Body of pancreas (tissue), 4 donors: ENCODE measurements around the gene ATP11A.

Experiments
- POLR2A ChIP-seq, 3 donors: fragments of 450-650 bp; IDR thresholded peaks; one replicate each; pipeline ENCODE4 v1.6.1; 2016; ENCODE audit warnings: antibody characterized with exemption in 3 of 3, mild to moderate bottlenecking in 2 of 3
- TF ChIP-seq, protein P1 (sequence below), 7 experiments: fragments of 450-650 bp in 4 of 7; fragments of 200-600 bp in 3 of 7; sonication (generic) in 3 of 7; IDR thresholded peaks; one replicate each; pipeline ENCODE4 v1.5.1; 2016 to 2019; ENCODE audit warnings: antibody characterized with exemption in 7 of 7

- TF ChIP-seq POLR2A (IDR thresholded peaks at IDR 0.05), result no peak
- TF ChIP-seq, protein P1, sequence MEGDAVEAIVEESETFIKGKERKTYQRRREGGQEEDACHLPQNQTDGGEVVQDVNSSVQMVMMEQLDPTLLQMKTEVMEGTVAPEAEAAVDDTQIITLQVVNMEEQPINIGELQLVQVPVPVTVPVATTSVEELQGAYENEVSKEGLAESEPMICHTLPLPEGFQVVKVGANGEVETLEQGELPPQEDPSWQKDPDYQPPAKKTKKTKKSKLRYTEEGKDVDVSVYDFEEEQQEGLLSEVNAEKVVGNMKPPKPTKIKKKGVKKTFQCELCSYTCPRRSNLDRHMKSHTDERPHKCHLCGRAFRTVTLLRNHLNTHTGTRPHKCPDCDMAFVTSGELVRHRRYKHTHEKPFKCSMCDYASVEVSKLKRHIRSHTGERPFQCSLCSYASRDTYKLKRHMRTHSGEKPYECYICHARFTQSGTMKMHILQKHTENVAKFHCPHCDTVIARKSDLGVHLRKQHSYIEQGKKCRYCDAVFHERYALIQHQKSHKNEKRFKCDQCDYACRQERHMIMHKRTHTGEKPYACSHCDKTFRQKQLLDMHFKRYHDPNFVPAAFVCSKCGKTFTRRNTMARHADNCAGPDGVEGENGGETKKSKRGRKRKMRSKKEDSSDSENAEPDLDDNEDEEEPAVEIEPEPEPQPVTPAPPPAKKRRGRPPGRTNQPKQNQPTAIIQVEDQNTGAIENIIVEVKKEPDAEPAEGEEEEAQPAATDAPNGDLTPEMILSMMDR (IDR thresholded peaks at IDR 0.05), result no peak
These were observed 38.7 kb downstream of the ATP11A start for GRCh38 chr13:112728375-112729126.
